ENCODE data around the gene CYSRT1. TPM values are rescaled to one million over a fixed set of nuclear protein-coding genes. Genes with fewer than 3 reads are reported as not detected.

Gene CYSRT1
- total and polyA plus RNA-seq, 2 donors (not counting 3 experiments of a cell fraction or from before 2014, with no cell fraction given): 0.44 to 1.1 TPM

DNA sequence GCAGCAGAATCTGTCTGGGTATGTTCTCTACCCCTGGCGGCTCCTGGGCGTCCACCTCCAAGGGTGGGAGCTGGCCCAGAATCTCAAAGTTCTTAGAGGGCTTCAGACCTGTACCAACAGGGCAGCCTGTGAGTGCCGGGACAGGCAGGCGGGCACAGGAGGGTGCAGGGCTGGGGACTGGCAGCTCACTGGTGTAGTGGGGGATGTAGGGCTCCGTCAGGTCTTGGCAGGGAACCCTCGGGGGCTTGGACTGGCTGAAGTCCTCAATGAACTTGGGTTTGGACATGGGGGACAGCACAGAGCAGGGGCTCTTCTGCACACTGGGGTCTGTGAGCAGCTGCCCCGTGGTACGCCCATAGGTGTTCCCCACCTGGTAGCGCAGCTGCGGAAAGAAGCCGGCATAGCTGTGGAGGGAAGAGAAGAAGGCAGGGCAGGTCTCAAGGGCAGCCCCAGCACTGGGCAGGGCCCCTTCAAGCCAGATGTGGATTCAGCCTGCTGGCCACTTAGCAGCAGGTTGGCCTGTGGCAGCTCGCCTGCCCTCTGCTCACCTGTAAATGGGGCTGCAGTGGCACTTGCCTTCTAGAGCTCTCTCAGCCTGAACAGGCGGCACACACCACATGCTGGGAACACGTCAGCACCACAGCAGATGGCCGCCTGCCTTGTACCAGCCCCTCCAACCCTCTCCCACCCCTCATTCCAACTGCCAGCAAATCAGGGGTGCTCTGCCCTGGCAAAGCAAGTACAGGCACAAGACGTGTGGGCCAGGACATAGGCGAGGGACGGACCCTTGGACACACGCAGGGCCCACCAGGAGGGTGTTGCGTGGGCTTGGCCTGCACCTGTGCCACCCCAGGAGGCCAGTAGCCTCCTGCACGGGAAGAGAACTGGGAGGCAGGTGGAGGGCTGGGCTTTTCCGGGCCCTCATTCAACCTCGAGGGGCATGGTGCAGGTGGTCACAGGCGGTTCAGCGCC lies 20.8 kb downstream of the CYSRT1 start:
- peaks cover 6 to 16% of the 10 kb centered on the region in 2 experiments for H3K36me3 ChIP-seq (ENCODE audit: control insufficient read depth in 2 of 2, extremely low read depth in 1 of 2, insufficient read depth in 2 of 2, low read length in 2 of 2)
- H4K20me1 ChIP-seq (replicated peaks; ENCODE audit: control insufficient read depth, extremely low read depth, insufficient read depth, low read length): no peaks in the 10 kb centered on the region
- intact Hi-C loops (cut with micrococcal nuclease): no loop called here
- no peak overlapping the region for H3K4me3 ChIP-seq (replicated peaks in 1 of 3; ENCODE audit: insufficient read depth in 1 of 3, low read depth in 1 of 3, low read length in 3 of 3)
- H3K4me2 ChIP-seq (ENCODE audit: insufficient read depth, low read length): no peak overlapping the region
- POLR2A ChIA-PET: interaction anchor here (0.9 to 1.0 kb wide), 2 partner anchors 19 to 31 kb away, joined by 3 to 4 read pairs; no protein-coding TSS in a partner anchor
- no peaks in the 10 kb centered on the region for H3K27me3 ChIP-seq (ENCODE audit: control insufficient read depth in 2 of 2, insufficient read depth in 2 of 2, low read length in 2 of 2)
- DNase-seq (ENCODE audit: low read depth, low spot score): no peak
- no peak overlapping the region for H2AFZ ChIP-seq (ENCODE audit: low read depth, low read length)
- no TSS peak for BruUV-seq (replicated peaks)
- CTCF ChIA-PET: interaction anchor here (1.3 to 2.7 kb wide), 3 partner anchors 8 to 13 kb away, joined by 3 to 15 read pairs (median 13); partner anchors contain the start of gene NELFB
- TF ChIP-seq EZH2 (IDR thresholded peaks at IDR 0.05; ENCODE audit: borderline replicate concordance, low read depth, low read length, severe bottlenecking) (no peak), MYC (IDR thresholded peaks at IDR 0.05; ENCODE audit: low read depth, low read length) (no peak), JUN (IDR thresholded peaks at IDR 0.05; ENCODE audit: borderline replicate concordance, insufficient read depth, insufficient read length, low read depth) (no peak), GATA2 (IDR thresholded peaks at IDR 0.05; ENCODE audit: insufficient read depth, insufficient read length, low read depth, low read length) (no peak), FOS (IDR thresholded peaks at IDR 0.05; ENCODE audit: borderline replicate concordance, insufficient read depth, low read length) (no peak), POLR2A (IDR thresholded peaks at IDR 0.05; ENCODE audit: low read depth, low read length) (no peak), MAX (IDR thresholded peaks at IDR 0.05; ENCODE audit: insufficient read depth, insufficient read length) (no peak), POLR2AphosphoS5 (IDR thresholded peaks at IDR 0.05; ENCODE audit: insufficient read depth, low read depth, low read length) (no peak)
- TF ChIP-seq, protein P1, sequence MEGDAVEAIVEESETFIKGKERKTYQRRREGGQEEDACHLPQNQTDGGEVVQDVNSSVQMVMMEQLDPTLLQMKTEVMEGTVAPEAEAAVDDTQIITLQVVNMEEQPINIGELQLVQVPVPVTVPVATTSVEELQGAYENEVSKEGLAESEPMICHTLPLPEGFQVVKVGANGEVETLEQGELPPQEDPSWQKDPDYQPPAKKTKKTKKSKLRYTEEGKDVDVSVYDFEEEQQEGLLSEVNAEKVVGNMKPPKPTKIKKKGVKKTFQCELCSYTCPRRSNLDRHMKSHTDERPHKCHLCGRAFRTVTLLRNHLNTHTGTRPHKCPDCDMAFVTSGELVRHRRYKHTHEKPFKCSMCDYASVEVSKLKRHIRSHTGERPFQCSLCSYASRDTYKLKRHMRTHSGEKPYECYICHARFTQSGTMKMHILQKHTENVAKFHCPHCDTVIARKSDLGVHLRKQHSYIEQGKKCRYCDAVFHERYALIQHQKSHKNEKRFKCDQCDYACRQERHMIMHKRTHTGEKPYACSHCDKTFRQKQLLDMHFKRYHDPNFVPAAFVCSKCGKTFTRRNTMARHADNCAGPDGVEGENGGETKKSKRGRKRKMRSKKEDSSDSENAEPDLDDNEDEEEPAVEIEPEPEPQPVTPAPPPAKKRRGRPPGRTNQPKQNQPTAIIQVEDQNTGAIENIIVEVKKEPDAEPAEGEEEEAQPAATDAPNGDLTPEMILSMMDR (IDR thresholded peaks at IDR 0.05; ENCODE audit: extremely low read depth in 1 of 2, insufficient read depth in 1 of 2, low read depth in 1 of 2, low read length in 2 of 2): no peak
- no peak for FAIRE-seq
- H3K9me3 ChIP-seq (replicated peaks; ENCODE audit: control insufficient read depth, insufficient read depth, low read length): no peaks in the 10 kb centered on the region
- dilution Hi-C loops (cut with MboI; ENCODE audit: extremely low pct_ligation_motif_present, low sequenced_read_pairs): no loop called here
- H3K9me1 ChIP-seq (replicated peaks; ENCODE audit: control insufficient read depth, extremely low read depth, insufficient read depth, low read length): no peaks in the 10 kb centered on the region
- H3K9ac ChIP-seq (replicated peaks; ENCODE audit: extremely low read depth, insufficient read depth, low read length): no peak overlapping the region
- H3K27ac ChIP-seq (ENCODE audit: insufficient read depth, low read depth, low read length): no peak overlapping the region
- H3K79me2 ChIP-seq (ENCODE audit: control insufficient read depth, insufficient read depth, low read length): peaks cover 21% of the 10 kb centered on the region
- peaks cover 13% of the 10 kb centered on the region for H3K4me1 ChIP-seq (ENCODE audit: control insufficient read depth, extremely low read depth, insufficient read depth, low read length)
